Activated T-cell treated with anti-CD3 and anti-CD28 coated beads for 4 hours (primary cell): ENCODE data around the gene PLB1.

ENCODE experiments used
- DNase-seq: peaks from one replicate; pipeline ENCODE4 v3.0.0-alpha.2; 2020

The PLB1 gene

GRCh38 chr2:28495551-28496250 lies at the start of gene PLB1:
PLB1 (plus strand) TSS chr2:28496060; CDS start chr2:28496115, 55 bp downstream.
- no peak for DNase-seq

DNA sequence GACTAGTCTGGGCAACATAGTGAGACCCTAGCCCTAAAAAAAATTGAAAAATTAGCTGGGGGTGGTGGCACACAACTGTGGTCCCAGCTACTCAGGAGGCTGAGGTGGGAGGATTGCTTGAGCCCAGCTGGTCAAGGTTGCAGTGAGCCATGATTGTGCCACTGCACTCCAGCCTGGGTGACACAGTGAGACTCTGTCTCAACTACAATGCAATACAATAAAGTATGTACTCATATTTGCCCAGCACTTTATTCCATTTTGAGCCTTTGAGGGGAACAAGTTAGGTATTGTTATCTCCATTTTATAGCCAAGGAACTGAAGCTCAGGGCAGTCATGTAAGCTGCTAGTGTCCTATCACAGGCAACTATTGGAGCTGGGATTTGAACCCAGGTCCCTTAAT lies 49.3 kb upstream of the PLB1 start:
- no peak for DNase-seq

GRCh38 chr2:28447086-28447485 lies 48.8 kb upstream of the PLB1 start:
- no peak for DNase-seq

DNA sequence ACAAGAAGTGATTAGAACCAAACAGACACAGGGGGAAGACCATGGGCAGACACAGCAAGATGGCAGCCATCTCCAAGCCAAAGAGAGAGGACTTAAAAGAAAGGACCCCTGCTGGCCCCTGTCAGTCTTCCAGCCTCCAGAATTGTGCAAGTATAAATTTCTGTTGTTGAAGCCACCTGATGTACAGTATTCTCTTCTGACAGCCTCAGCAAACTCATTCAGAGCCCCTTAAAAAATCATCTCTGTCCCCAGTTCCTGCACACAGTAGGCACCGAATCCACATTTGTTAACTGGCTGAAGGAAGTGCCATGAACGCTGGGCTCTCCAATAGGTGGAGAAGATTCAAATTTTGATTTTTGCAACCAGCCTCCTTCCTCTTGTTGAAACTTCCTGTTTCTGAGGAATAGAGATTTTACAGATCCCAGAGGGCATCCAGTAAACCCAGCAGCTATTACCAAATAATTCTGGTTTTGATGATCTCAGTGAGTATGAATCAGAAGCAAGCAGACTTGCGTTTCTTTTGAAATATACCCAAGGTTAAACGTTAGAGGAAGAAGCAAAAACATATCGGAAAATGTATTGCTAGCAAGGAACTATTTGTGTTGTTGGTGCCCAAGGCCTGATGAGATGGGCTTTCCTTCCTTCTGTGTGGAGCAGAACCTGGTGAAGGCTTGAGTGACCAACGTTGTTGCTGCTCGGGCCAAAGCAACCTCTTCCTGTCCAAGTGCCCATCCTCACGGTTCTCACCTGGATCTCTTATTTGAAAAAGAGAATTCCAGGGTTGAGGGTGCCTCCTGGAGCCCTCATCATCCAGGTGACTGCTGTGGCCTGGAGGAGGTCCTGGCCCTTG lies 47.7 kb upstream of the PLB1 start:
- no peak for DNase-seq

GRCh38 chr2:28448793-28449100 lies 47.1 kb upstream of the PLB1 start:
- no peak for DNase-seq

- DNase-seq: no peak
Observed at GRCh38 chr2:28449126-28449487, 46.8 kb upstream of the PLB1 start.

GRCh38 chr2:28449488-28450395 lies 46.1 kb upstream of the PLB1 start:
- peak; percentile 67 for DNase-seq

DNA sequence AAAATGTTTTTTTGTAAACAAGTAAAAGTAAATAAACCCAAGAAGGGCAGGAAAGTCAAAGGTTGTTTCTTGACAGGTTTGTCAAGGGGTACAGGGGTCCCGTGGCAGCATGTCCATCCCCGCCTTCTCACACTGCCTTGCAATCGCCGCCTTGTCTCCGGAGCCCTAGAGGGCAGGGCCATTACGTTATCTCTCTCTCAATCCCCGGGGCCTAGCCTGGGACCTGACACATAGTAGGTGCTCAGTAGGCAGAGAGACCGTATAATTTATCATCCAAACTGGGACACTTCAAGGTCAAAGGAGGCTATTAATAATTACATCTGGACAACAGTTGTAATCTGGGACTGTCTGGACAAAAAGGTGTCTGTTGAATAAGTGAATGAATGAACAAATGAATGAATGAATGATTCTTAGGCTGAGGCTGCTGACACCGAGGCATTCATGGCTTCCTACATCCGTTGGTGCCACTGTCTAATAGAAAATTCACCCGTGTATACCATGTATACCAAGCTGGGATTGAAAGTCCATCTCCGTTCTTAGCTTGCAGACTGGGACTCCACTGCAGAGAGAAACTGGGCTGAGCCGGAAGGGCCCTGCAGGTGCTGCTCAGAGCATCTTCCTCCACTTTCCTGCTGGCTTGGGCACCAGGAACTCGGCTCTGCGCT lies 44.8 kb upstream of the PLB1 start:
- DNase-seq: no peak

DNA sequence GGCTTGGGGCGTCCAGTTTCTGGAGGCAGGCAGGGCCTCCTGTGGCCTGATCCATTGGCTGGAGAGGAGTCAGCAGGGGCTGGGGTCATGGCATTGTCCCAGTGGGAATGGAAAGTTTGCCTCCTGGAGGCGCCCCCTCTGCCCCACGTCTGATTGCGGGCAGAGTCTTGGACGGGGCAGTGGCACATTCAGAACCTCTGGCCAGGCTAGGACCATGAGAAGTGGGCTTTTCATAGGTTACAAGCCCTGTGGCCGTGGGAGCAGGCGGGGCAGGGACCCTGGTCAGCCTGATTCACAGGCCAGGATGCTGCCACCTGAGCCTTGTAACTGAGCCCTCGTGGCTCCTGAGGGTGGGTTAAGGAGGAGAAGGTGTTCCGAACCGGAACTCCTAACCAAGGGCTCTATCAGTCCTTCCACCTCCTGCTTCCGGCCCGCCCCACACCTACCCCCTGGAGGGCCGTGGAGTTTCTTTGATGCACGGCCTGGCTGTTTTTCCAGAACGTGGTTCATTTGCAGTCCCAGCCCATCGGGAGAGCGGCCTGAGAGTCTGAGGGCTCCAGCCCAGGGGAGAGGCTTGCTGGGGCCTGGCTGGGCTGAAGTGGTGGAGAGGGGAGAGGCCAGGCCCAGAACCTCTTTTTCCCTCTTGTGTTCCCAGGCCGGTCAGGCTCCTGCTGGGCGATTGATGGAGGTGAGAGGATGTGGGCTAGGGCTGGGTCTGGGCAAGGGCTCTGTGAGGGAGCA lies 43.9 kb upstream of the PLB1 start:
- DNase-seq: no peak

GRCh38 chr2:28452534-28453081 lies 43.3 kb upstream of the PLB1 start:
- DNase-seq: peak; percentile 78

DNA sequence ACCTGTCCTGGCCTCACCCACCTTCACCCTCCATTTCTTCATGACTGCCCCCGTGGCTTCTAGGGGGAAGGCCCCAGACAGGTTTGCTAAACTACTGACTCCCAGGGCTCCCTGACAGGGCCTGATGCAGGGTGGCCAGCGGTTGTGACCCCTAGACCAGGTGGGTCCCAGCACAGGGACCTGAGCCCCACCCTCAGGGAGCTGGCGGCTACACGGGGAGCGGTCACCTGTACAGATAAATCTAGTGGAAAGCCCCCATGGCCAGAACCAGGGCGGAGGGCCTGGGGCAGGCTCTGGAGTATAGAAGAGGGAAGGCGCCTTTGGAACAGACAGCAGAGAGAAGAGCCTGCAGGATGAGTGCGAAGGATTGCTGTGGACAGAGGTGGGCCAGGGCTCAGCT lies 42.5 kb upstream of the PLB1 start:
- no peak for DNase-seq

DNA sequence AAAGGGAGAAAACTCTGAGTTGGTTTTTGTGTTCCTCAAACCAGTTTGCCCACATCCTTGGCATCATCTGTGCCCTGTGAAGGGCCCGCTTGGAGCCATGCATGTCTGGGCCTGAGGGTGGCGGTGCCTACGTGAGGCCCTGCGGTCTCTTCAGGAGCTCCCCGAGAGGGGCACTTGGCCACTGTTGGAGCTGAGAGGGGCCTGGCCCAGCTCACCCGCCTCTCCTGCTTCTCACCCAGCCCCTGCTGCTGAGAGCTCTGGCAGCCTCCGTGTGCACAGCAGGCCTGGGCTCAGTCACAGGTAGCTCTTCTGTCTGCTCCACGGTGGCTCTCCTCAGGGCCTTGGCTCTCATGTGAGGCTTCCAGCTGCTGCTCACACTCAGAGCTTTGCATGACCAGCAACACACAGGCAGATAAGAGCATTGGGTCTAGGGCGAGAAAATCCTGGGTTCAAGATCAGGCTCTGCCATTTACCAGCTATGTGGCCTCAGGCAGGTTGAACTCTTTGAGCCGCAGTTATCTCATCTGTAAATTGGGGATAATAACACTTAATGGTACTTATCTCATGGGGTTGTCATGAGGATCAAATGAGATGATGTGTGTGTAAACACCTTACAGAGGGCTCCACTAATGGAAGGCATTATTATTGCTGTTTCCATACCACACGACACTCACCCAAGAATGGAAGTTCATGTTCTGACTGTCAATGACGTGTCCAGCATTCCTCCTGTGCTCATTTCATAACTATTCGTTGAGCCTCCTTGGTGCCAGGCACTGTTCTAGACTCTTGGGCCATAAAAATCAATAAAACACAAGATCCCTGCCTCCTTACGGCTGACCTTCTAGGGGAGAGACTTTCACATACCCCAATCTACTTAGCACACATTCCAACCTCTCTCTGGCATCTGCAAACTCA lies 41.6 kb upstream of the PLB1 start:
- DNase-seq: no peak

GRCh38 chr2:28457237-28457636 lies 38.6 kb upstream of the PLB1 start:
- no peak for DNase-seq

DNA sequence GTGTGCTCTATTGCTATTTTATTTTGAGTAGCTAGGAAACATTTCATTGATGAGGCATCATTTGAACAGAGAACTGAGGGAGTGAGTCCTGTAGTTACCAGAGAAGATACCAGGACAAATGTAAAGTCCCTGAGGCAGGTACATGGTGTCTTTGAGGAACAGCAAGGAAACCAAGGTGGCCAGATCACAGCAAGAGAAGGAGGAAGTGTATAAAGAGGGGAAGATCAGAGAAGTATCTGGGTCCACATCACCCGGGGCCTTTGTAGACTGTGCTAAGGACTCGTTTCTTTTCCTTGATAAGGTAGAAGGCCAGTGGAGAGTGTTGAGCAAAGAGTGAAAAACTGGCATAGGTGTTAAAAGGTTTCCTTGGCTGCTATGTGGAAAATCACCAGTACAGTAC lies 34.8 kb upstream of the PLB1 start:
- no peak for DNase-seq

GRCh38 chr2:28462122-28462521 lies 33.7 kb upstream of the PLB1 start:
- no peak for DNase-seq

GRCh38 chr2:28463211-28463816 lies 32.5 kb upstream of the PLB1 start:
- DNase-seq: no peak

DNA sequence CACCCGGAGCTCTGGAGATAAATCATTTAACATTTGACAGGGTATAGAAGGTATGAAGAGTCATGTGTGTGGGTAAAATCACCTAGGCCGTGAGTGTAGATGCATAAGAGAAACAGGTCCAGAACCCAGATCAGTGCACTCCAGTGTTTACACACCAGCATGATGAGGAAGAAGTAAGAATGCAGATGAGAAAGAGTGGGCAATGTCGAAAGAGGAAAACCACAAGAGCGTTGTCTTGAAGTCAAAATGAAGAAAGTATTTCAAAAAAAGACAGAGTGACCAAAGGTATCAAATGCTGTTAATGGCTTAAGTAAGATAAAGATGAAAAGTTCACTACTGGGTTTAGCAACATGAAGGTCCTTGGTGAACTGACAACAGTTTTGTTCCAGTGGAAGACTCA lies 32.0 kb upstream of the PLB1 start:
- DNase-seq: no peak

DNA sequence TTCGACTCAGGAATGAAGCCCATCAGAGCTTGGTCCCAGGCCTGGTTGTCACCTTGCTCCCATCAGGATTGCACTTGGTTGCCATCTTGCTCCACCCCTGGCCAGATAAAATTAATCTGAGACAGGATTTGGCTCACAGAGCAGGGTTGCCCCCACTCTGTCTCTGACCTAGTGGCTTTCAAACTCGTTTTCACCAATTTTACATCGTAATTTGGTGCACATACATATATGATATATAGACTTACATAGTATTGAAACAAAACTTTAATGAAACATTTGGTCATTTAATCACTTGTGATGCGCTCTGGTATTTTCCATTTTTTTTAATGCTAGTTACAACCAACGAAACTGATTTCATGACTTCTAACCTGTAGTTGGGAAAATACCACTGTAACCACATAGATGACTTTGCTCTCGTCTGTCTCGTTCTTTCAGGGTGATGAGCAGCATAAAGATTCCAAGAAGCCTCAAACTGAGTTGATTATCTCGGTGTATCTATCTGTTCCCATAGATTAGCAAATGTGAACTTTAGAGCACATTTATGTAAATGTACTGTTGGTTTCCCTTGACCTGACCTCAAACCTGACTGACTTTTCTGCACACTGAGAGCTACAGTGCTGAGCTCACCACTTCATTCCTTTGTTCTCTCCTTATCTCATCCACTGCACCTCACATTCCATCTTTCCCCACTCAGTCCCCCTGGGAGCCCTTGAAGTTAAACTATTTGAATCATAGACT lies 30.5 kb upstream of the PLB1 start:
- no peak for DNase-seq

- no peak for DNase-seq
Observed at GRCh38 chr2:28469304-28469703, 26.6 kb upstream of the PLB1 start.
